ENCODE measurements around the gene SVOPL. TPM values are rescaled to one million over a fixed set of nuclear protein-coding genes. Genes with fewer than 3 reads are reported as not detected.

SVOPL gene
- total RNA-seq, 1 donor from 2014 or later, result 0.09 TPM

DNA sequence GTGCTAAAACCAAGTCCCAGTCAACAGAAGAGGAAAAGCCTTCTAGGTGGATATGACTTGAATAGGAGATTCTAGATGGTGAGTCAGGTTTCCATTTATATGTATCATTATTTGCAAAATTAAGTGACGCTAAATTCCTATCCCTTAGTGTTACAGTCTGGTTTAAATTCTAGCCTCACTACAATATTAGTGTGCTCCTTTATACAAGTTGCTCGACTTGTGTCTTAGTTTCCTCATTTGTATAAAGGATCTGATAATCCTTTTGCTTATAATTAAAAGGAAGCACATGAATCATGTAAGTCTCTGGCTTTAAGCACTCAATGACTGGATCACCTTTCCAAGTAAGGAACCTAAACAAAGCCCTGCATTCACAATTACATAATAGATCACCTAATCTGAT, 105.7 kb downstream of the SVOPL start:
- Mint-ChIP-seq H3K4me3 (no peak overlapping the region), H3K36me3 (peaks cover 6% of the 10 kb centered on the region), H3K4me1 (no peaks in the 10 kb centered on the region), H3K27ac (no peak overlapping the region), H3K27me3 (ENCODE audit: insufficient read depth, low read depth) (no peaks in the 10 kb centered on the region), H3K9me3 (no peaks in the 10 kb centered on the region)
- H3K79me2 ChIP-seq (ENCODE audit: low read depth), result no peaks in the 10 kb centered on the region
- no peak for DNase-seq (ENCODE audit: low spot score)
- no peak overlapping the region for H2AFZ ChIP-seq (replicated peaks)
- H3K9me3 ChIP-seq (ENCODE audit: low read depth), result no peaks in the 10 kb centered on the region
- no peaks in the 10 kb centered on the region for H3K27me3 ChIP-seq
- H3K4me3 ChIP-seq, result no peak overlapping the region
- H3F3A ChIP-seq (ENCODE audit: low read depth), result peaks cover 14% of the 10 kb centered on the region
- no peaks in the 10 kb centered on the region for H4K20me1 ChIP-seq (ENCODE audit: low read depth)
- no peak overlapping the region for H3K4me2 ChIP-seq
- H3K4me1 ChIP-seq, result no peaks in the 10 kb centered on the region
- no peaks in the 10 kb centered on the region for H3K36me3 ChIP-seq
- TF ChIP-seq, protein P1, sequence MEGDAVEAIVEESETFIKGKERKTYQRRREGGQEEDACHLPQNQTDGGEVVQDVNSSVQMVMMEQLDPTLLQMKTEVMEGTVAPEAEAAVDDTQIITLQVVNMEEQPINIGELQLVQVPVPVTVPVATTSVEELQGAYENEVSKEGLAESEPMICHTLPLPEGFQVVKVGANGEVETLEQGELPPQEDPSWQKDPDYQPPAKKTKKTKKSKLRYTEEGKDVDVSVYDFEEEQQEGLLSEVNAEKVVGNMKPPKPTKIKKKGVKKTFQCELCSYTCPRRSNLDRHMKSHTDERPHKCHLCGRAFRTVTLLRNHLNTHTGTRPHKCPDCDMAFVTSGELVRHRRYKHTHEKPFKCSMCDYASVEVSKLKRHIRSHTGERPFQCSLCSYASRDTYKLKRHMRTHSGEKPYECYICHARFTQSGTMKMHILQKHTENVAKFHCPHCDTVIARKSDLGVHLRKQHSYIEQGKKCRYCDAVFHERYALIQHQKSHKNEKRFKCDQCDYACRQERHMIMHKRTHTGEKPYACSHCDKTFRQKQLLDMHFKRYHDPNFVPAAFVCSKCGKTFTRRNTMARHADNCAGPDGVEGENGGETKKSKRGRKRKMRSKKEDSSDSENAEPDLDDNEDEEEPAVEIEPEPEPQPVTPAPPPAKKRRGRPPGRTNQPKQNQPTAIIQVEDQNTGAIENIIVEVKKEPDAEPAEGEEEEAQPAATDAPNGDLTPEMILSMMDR (IDR thresholded peaks at IDR 0.05), result no peak
- TF ChIP-seq EZH2 (IDR thresholded peaks at IDR 0.05) (no peak), EZH2phosphoT487 (IDR thresholded peaks at IDR 0.05) (no peak)
- H3K27ac ChIP-seq, result no peak overlapping the region
- H3K9ac ChIP-seq, result no peak overlapping the region

DNA sequence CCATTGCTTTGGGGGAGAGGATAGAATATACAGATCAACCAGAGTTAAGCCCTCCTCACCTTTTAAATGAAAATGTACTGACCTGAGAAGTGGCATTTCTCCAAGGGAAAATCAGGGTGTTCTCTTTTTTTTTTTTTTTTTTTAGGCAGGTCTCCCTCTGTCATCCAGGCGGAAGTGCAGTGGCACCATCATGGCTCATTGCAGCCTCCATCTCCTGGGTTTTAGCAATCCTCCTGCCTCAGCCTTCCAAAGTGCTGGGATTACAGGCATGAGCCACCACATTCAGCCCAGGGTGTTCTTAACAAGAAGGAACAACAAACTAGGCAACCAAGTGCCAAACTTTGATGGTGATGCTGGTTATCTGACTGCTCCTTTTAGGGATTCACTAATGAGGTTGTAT, 111.0 kb downstream of the SVOPL start:
- H3K4me1 Mint-ChIP-seq, result no peaks in the 10 kb centered on the region
- H3K4me3 Mint-ChIP-seq, result no peak overlapping the region
- Histone ChIP-seq H3K36me3 (peaks cover 15% of the 10 kb centered on the region), H3K9me3 (ENCODE audit: low read depth) (no peaks in the 10 kb centered on the region), H3F3A (ENCODE audit: low read depth) (peaks cover 61% of the 10 kb centered on the region), H3K4me3 (no peak overlapping the region), H2AFZ (replicated peaks) (no peak overlapping the region), H3K27me3 (no peaks in the 10 kb centered on the region), H3K27ac (no peak overlapping the region), H3K4me1 (no peaks in the 10 kb centered on the region), H4K20me1 (ENCODE audit: low read depth) (no peaks in the 10 kb centered on the region), H3K79me2 (ENCODE audit: low read depth) (peaks cover 3% of the 10 kb centered on the region), H3K4me2 (no peak overlapping the region), H3K9ac (no peak overlapping the region)
- DNase-seq (ENCODE audit: low spot score), result no peak
- peaks cover 34% of the 10 kb centered on the region for H3K36me3 Mint-ChIP-seq
- peaks cover 3% of the 10 kb centered on the region for H3K27me3 Mint-ChIP-seq (ENCODE audit: insufficient read depth, low read depth)
- no peak overlapping the region for H3K27ac Mint-ChIP-seq
- H3K9me3 Mint-ChIP-seq, result no peaks in the 10 kb centered on the region
- TF ChIP-seq, protein P1 (IDR thresholded peaks at IDR 0.05), result no peak
- TF ChIP-seq EZH2 (IDR thresholded peaks at IDR 0.05) (no peak), EZH2phosphoT487 (IDR thresholded peaks at IDR 0.05) (no peak)

DNA sequence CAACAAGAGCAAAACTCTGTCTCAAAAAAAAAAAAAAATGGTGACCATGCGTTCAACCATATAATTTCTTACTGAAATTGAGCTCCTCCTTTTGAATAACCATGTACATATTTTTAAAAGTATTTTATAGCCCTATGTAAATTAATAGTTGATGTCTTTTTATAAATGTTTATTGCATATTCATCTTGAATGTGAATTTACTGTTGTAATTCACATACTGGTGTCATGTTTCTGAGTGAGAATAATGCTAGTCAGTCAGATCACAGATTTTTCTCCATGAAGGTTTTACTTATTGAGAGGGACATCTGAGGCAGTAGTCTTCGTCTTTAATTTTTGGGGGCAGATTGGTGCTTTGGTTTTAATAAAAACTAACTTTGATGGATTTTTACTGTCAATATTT, 112.2 kb downstream of the SVOPL start:
- Mint-ChIP-seq H3K27ac (no peak overlapping the region), H3K27me3 (ENCODE audit: insufficient read depth, low read depth) (peaks cover 3% of the 10 kb centered on the region), H3K4me3 (no peak overlapping the region), H3K36me3 (peaks cover 46% of the 10 kb centered on the region), H3K4me1 (no peaks in the 10 kb centered on the region), H3K9me3 (no peaks in the 10 kb centered on the region)
- H3F3A ChIP-seq (ENCODE audit: low read depth), result peaks cover 73% of the 10 kb centered on the region
- TF ChIP-seq, protein P1 (IDR thresholded peaks at IDR 0.05), result no peak
- no peak for TF ChIP-seq EZH2 (IDR thresholded peaks at IDR 0.05)
- TF ChIP-seq EZH2phosphoT487 (IDR thresholded peaks at IDR 0.05), result no peak
- H3K4me1 ChIP-seq, result no peaks in the 10 kb centered on the region
- H3K36me3 ChIP-seq, result peaks cover 24% of the 10 kb centered on the region
- H3K27me3 ChIP-seq, result no peaks in the 10 kb centered on the region
- no peak overlapping the region for H3K9ac ChIP-seq
- peaks cover 5% of the 10 kb centered on the region for H3K79me2 ChIP-seq (ENCODE audit: low read depth)
- no peak for DNase-seq (ENCODE audit: low spot score)
- H3K4me3 ChIP-seq, result no peak overlapping the region
- H3K4me2 ChIP-seq, result no peak overlapping the region
- no peak overlapping the region for H3K27ac ChIP-seq
- H4K20me1 ChIP-seq (ENCODE audit: low read depth), result no peaks in the 10 kb centered on the region
- H2AFZ ChIP-seq (replicated peaks), result no peak overlapping the region
- no peaks in the 10 kb centered on the region for H3K9me3 ChIP-seq (ENCODE audit: low read depth)

Measured in neural progenitor cell (in vitro differentiated cells).